ENCODE measurements around the gene JPH4.
"Not testable (repeated sequence)": the region's sequence is repeated elsewhere in the genome, so short reads cannot be mapped to it uniquely, and the experiment has no call there.

JPH4 gene

GRCh38 chr14:23578560-23579310 lies at the start of gene JPH4:
Gene JPH4, minus strand, starts transcription at chr14:23578790. Its CDS starts 1,337 bp downstream, at chr14:23577453.
- DNase-seq (ENCODE audit: low read depth), result no peak

- no peak for DNase-seq (ENCODE audit: low read depth)
Observed at GRCh38 chr14:23627961-23628360, 49.4 kb upstream of the JPH4 start.

- DNase-seq (ENCODE audit: low read depth), result no peak
Observed at GRCh38 chr14:23626946-23627345, 48.4 kb upstream of the JPH4 start.

GRCh38 chr14:23624830-23625404 lies 46.3 kb upstream of the JPH4 start:
- DNase-seq (ENCODE audit: low read depth), result no peak

- no peak for DNase-seq (ENCODE audit: low read depth)
Observed at GRCh38 chr14:23623962-23624361, 45.4 kb upstream of the JPH4 start.

- DNase-seq (ENCODE audit: low read depth), result no peak
Observed at GRCh38 chr14:23622990-23623389, 44.4 kb upstream of the JPH4 start.

- DNase-seq (ENCODE audit: low read depth), result no peak
Observed at GRCh38 chr14:23621932-23622730, 43.5 kb upstream of the JPH4 start.

GRCh38 chr14:23621204-23621931 lies 42.8 kb upstream of the JPH4 start:
- DNase-seq (ENCODE audit: low read depth), result no peak

- DNase-seq (ENCODE audit: low read depth), result no peak
Observed at GRCh38 chr14:23620177-23620702, 41.6 kb upstream of the JPH4 start.

- DNase-seq (ENCODE audit: low read depth), result no peak
Observed at GRCh38 chr14:23618415-23618988, 39.9 kb upstream of the JPH4 start.

- DNase-seq (ENCODE audit: low read depth), result no peak
Observed at GRCh38 chr14:23617539-23617938, 38.9 kb upstream of the JPH4 start.

GRCh38 chr14:23615856-23616255 lies 37.3 kb upstream of the JPH4 start:
- DNase-seq (ENCODE audit: low read depth), result no peak

GRCh38 chr14:23614395-23614828 lies 35.8 kb upstream of the JPH4 start:
- DNase-seq (ENCODE audit: low read depth), result no peak

- no peak for DNase-seq (ENCODE audit: low read depth)
Observed at GRCh38 chr14:23613242-23614070, 34.9 kb upstream of the JPH4 start.

- no peak for DNase-seq (ENCODE audit: low read depth)
Observed at GRCh38 chr14:23612802-23613201, 34.2 kb upstream of the JPH4 start.

GRCh38 chr14:23612354-23612732 lies 33.8 kb upstream of the JPH4 start:
- DNase-seq (ENCODE audit: low read depth), result no peak

- no peak for DNase-seq (ENCODE audit: low read depth)
Observed at GRCh38 chr14:23610815-23611289, 32.3 kb upstream of the JPH4 start.

- DNase-seq (ENCODE audit: low read depth), result no peak
Observed at GRCh38 chr14:23610090-23610814, 31.7 kb upstream of the JPH4 start.

- not testable (repeated sequence) for DNase-seq (ENCODE audit: low read depth)
Observed at GRCh38 chr14:23609411-23610089, 31.0 kb upstream of the JPH4 start.
